ENCODE measurements around the gene PIGZ. TPM values are rescaled to one million over a fixed set of nuclear protein-coding genes. Genes with fewer than 3 reads are reported as not detected.

PIGZ gene
- total RNA-seq, 1 donor from 2014 or later: 0.96 TPM

DNA sequence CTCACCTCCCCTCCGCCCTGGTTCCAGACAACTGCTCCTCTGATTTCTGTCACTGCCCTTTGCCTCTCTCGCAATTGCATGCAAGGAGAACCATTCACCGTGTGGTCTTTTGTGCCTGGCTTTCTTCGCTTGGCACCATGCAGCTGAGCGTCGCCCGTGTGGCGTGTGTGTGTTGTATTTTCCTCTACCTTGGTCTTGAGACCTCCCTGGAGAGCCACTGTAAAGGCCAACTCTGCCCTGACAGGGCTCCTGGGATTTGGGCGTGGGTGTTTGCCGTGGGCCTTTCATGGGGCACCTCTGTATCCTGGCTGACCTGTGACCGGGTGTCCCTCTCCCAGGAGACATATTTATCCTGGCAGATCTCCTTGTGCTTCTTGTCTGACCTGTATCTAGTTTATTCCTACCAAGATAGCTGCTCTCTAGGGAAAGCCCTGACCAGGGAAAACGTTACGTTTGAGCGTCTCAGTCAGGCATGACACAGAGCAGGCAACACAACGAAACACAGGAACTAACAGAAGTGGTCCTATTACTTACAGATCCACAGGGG lies 2.0 kb upstream of the PIGZ start:
- intact Hi-C loops (cut with DNase I): no loop called here
- H3K36me3 ChIP-seq: no peaks in the 10 kb centered on the region
- no peaks in the 10 kb centered on the region for H3K27me3 ChIP-seq
- no peak for DNase-seq (ENCODE audit: low spot score in 2 of 2)
- TF ChIP-seq, protein P1, sequence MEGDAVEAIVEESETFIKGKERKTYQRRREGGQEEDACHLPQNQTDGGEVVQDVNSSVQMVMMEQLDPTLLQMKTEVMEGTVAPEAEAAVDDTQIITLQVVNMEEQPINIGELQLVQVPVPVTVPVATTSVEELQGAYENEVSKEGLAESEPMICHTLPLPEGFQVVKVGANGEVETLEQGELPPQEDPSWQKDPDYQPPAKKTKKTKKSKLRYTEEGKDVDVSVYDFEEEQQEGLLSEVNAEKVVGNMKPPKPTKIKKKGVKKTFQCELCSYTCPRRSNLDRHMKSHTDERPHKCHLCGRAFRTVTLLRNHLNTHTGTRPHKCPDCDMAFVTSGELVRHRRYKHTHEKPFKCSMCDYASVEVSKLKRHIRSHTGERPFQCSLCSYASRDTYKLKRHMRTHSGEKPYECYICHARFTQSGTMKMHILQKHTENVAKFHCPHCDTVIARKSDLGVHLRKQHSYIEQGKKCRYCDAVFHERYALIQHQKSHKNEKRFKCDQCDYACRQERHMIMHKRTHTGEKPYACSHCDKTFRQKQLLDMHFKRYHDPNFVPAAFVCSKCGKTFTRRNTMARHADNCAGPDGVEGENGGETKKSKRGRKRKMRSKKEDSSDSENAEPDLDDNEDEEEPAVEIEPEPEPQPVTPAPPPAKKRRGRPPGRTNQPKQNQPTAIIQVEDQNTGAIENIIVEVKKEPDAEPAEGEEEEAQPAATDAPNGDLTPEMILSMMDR (IDR thresholded peaks at IDR 0.05): no peak
- H3K4me1 ChIP-seq: peaks cover 0 to 3% of the 10 kb centered on the region in 2 donors
- H3K27ac ChIP-seq: no peak overlapping the region
- H3K9me3 ChIP-seq: no peaks in the 10 kb centered on the region
- peak overlapping the region in 1 of 2 donors; percentile 92 for H3K4me3 ChIP-seq

DNA sequence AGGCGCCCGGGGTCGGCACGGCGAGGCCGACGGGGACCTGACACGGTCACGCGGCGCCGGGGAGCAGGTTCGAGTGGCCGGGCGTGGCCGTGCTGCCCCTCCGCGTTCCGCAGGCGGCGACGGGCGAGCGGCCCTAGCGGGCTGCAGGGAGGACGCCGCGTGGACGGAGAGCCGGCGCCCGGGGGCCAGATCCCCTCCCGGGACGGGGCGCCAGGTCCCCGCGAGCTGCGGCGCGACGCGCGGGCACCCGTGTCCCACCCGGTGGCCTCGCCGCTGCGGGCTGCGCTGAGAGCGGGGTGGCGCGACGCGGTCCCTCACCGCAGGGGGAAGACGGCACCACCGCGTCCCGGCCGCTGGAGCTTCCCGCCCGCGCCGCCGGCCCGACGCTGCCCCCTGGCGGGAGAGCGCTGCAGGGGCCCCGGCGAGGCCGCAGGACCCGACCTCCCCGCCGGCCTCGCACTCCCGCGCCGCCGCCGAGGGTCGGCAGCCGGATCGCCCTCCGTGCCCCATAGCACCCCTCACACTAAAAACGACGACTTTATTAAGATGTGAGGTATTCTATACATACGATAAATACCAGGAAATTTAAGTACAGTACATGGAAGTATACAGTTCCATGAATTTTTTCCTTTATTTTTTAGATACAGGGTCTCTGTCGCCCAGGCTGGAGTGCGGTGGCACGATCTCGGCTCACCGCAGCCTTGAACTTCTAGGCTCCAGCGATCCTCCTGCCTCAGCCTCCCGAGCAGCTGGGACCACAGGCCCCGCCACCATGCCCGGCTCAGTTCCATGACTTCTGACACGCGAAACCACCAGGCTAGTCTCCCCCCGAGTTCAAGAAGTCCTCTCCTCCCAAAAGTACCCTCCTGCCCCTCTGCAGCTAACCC lies 1.3 kb upstream of the PIGZ start:
- peaks cover 0 to 3% of the 10 kb centered on the region in 2 donors for H3K4me1 ChIP-seq
- DNase-seq (ENCODE audit: low spot score in 2 of 2): no peak
- TF ChIP-seq, protein P1 (IDR thresholded peaks at IDR 0.05): peak in 2 of 3 experiments; percentile 55 to 94
- no peaks in the 10 kb centered on the region for H3K27me3 ChIP-seq
- H3K4me3 ChIP-seq: peak overlapping the region; percentile 89 to 92
- intact Hi-C loops (cut with DNase I): loop anchor here (2.0 to 10.0 kb wide), 3 partner anchors 27 to 585 kb away; partner anchors contain the start of genes BDH1 and NCBP2
- peak overlapping the region in 1 of 2 donors; percentile 70 for H3K27ac ChIP-seq
- H3K9me3 ChIP-seq: no peaks in the 10 kb centered on the region
- H3K36me3 ChIP-seq: no peaks in the 10 kb centered on the region

DNA sequence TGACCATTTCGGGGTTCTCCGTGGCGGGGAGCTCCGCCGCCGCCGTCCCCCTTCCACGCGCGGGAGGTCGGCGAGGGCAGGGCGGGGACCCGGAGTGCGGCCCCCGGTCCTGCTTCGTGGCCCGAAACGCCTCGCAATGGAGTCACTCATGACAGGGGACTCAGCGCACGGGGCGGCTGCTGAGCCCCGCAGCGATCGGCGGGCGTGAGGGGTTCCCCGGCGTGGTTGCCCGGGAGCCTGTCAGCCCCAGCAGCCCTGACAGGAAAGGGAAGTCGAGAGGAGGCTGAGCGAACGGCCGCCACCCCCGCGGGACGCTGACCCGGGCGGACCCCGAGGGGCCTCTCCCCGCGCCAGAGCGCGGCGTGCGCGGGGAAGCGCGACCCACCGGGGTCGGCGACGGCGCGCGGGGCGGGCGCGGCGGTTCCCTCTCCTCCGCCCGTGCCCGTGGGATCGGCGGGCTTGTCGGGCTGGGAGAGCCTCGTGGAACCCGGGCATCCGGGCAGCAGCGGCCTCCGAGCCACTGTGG lies 564 bp upstream of the PIGZ start:
- Histone ChIP-seq H3K9me3 (no peaks in the 10 kb centered on the region), H3K36me3 (no peaks in the 10 kb centered on the region), H3K4me3 (peak overlapping the region; percentile 89 to 92), H3K27me3 (no peaks in the 10 kb centered on the region), H3K27ac (peak overlapping the region; percentile 70 to 73), H3K4me1 (peaks cover 0 to 3% of the 10 kb centered on the region in 2 donors)
- intact Hi-C loops (cut with DNase I): loop anchor here (2.0 to 10.0 kb wide), 3 partner anchors 26 to 586 kb away; partner anchors contain the start of genes BDH1 and NCBP2
- TF ChIP-seq, protein P1 (IDR thresholded peaks at IDR 0.05): no peak
- no peak for DNase-seq (ENCODE audit: low spot score in 2 of 2)

DNA sequence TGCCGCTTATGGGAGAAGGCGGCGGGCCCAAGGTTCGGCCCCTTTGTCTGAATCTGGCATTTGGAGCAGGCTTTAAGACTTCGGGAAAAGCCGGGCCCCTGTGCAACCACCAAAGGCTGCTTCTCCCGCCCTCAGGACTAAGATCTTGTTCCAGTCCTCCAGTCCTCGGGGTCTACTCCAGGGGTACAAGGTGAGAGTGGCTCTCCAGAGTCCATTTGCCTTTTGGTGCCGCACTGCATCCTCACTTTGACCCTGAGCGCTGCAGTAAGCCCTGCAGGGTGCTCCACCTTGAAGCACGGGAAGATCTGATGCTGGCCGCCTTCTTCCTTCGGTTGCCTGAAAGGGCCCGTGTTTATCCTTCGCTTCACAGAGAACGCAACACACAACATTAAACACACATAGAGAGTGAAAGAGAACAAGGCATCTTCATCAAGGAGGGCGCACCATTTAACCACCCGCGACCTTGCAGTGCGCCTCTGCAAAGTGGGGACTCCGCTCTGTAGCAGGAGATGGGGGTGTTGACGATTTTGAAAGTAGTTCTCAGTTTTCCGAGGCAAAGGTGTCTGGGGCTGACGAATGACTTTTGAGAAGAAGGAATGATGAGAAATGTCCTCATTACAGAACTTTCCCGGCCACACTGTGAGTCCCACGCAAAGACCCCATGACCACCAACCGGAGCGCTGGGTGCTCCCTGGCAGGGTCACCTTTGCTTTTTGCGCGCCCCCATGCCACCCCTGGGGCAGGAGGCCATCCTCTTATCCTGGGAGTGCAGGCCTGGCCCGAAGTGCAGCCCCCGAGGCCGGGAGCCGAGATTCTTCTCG lies 1.0 kb downstream of the PIGZ start:
- no peaks in the 10 kb centered on the region for H3K27me3 ChIP-seq
- H3K4me1 ChIP-seq: peaks cover 0 to 3% of the 10 kb centered on the region in 2 donors
- no peak for DNase-seq (ENCODE audit: low spot score in 2 of 2)
- H3K36me3 ChIP-seq: no peaks in the 10 kb centered on the region
- no peaks in the 10 kb centered on the region for H3K9me3 ChIP-seq
- H3K4me3 ChIP-seq: peak overlapping the region; percentile 89 to 92
- intact Hi-C loops (cut with DNase I): loop anchor here (2.0 to 10.0 kb wide), 3 partner anchors 25 to 587 kb away; partner anchors contain the start of genes BDH1 and NCBP2
- no peak overlapping the region for H3K27ac ChIP-seq
- TF ChIP-seq, protein P1 (IDR thresholded peaks at IDR 0.05): no peak

All from ascending aorta (tissue), 2 donors.